Glutamatergic neuron (in vitro differentiated cells): Measurements from ENCODE around the gene CSN2. TPM values are rescaled to one million over a fixed set of nuclear protein-coding genes. Genes with fewer than 3 reads are reported as not detected.
"Not testable (repeated sequence)": the region's sequence is repeated elsewhere in the genome, so short reads cannot be mapped to it uniquely, and the experiment has no call there.

ENCODE experiments used
- DNase-seq: peaks from one replicate; pipeline ENCODE4 v3.0.0; 2022
- H3K27ac Mint-ChIP-seq: one replicate; pipeline ENCODE4 v1.8.0; 2020; ENCODE audit warnings: mild to moderate bottlenecking, mixed read lengths, inconsistent platforms; ENCODE audit not compliant: unreplicated experiment
- H3K27me3 Mint-ChIP-seq: one replicate; pipeline ENCODE4 v1.8.0; 2020; ENCODE audit warnings: mild to moderate bottlenecking, moderate library complexity, mixed read lengths, inconsistent platforms; ENCODE audit not compliant: unreplicated experiment
- H3K36me3 Mint-ChIP-seq: one replicate; pipeline ENCODE4 v1.8.0; 2020; ENCODE audit warnings: mild to moderate bottlenecking, mixed read lengths, inconsistent platforms; ENCODE audit not compliant: unreplicated experiment
- H3K4me1 Mint-ChIP-seq: one replicate; pipeline ENCODE4 v1.8.0; 2020; ENCODE audit warnings: mild to moderate bottlenecking, low read depth, mixed read lengths, inconsistent platforms; ENCODE audit not compliant: unreplicated experiment
- H3K4me3 Mint-ChIP-seq: one replicate; pipeline ENCODE4 v1.8.0; 2020; ENCODE audit warnings: mild to moderate bottlenecking, mixed read lengths, inconsistent platforms; ENCODE audit not compliant: unreplicated experiment
- H3K9me3 Mint-ChIP-seq: one replicate; pipeline ENCODE4 v1.8.0; 2020; ENCODE audit warnings: mild to moderate bottlenecking, moderate library complexity, mixed read lengths, inconsistent platforms; ENCODE audit not compliant: unreplicated experiment
- CTCF ChIP-seq: fragments of 200-600 bp; sonication (generic); IDR thresholded peaks from one replicate; pipeline ENCODE4 v1.5.0; 2021; ENCODE audit not compliant: partially characterized antibody, unreplicated experiment
- total RNA-seq: library from RNA; stranded (reverse); fragmentation: NEBNext Ultra II Directional; extraction: Animal tissue kit (Norgen Biotek cat#: 25700); gene quantifications from one replicate; pipeline ENCODE4 v1.2.1, GENCODE V29; 2021; ENCODE audit not compliant: unreplicated experiment

CSN2 gene
- total RNA-seq, 1 donor from 2014 or later: not detected

- no peaks in the 10 kb centered on the region for H3K9me3 Mint-ChIP-seq
- no peak overlapping the region for H3K4me3 Mint-ChIP-seq
- no peaks in the 10 kb centered on the region for H3K36me3 Mint-ChIP-seq
- no peaks in the 10 kb centered on the region for H3K4me1 Mint-ChIP-seq
- DNase-seq: no peak
- no peaks in the 10 kb centered on the region for H3K27me3 Mint-ChIP-seq
- no peak overlapping the region for H3K27ac Mint-ChIP-seq
- TF ChIP-seq CTCF: no peak
Measured at GRCh38 chr4:69936566-69936965, 29.0 kb downstream of the CSN2 start.

- Mint-ChIP-seq H3K4me3 (no peak overlapping the region), H3K9me3 (no peaks in the 10 kb centered on the region), H3K4me1 (no peaks in the 10 kb centered on the region), H3K27ac (no peak overlapping the region), H3K36me3 (no peaks in the 10 kb centered on the region), H3K27me3 (no peaks in the 10 kb centered on the region)
- no peak for TF ChIP-seq CTCF
- no peak for DNase-seq
Measured at GRCh38 chr4:69934150-69934549, 31.4 kb downstream of the CSN2 start.

- no peak for TF ChIP-seq CTCF
- no peaks in the 10 kb centered on the region for H3K27me3 Mint-ChIP-seq
- no peaks in the 10 kb centered on the region for H3K36me3 Mint-ChIP-seq
- no peak within 1 kb of the TSS for H3K27ac Mint-ChIP-seq
- H3K9me3 Mint-ChIP-seq: no peaks in the 10 kb centered on the region
- no peak within 1 kb of the TSS for H3K4me3 Mint-ChIP-seq
- no peak for DNase-seq
- H3K4me1 Mint-ChIP-seq: no peaks in the 10 kb centered on the region
Measured at GRCh38 chr4:69930768-69931167, 34.8 kb downstream of the CSN2 start, which contains the start of gene CSN1S1. CSN1S1 (plus strand) TSS chr4:69931068; CDS start chr4:69932556, 1,488 bp downstream.

DNA sequence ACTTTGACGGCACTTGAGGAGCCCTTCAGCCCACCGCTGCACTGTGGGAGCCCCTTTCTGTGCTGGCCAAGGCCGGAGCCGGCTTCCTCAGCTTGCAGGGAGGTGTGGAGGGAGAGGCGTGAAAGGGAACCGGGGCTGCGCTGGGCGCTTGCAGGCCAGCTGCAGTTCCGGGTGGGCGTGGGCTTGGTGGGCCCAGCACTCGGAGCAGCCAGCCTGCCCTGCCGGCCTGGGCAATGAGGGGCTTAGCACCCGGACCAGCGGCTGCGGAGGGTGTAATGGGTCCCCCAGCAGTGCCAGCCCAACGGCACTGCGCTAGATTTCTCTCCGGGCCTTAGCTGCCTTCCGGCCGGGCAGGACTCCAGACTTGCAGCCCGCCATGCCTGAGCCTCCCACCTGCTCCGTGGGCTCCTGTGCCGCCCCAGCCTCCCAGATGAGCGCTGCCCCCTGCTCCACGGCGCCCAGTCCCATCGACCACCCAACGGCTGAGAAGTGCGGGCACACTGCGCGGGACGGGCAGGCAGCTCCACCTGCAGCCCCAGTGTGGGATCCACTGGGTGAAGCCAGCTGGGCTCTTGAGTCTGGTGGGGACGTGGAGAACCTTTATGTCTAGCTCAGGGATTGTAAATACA, 41.6 kb downstream of the CSN2 start:
- H3K4me1 Mint-ChIP-seq, H3K4me3 Mint-ChIP-seq, H3K27me3 Mint-ChIP-seq, DNase-seq, H3K27ac Mint-ChIP-seq, H3K36me3 Mint-ChIP-seq, H3K9me3 Mint-ChIP-seq: not testable (repeated sequence)

DNA sequence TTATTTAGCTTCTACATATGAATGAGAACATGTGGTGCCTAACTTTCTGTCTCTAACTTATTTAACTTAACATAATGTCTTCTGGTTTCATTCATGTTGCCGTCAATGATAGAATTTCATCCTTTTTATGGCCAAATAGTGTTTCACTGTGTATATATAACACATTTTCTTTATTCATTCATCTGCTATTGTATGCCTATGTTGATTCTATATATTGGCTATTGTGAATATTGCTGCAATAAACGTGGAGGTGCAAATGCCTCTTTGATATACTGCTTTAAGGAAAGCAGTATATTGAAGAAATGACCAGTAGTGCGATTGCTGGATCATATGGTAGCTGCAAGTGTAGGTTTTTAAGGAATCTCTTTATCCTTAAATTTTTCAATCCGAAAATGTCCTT, 44.7 kb downstream of the CSN2 start:
- H3K27me3 Mint-ChIP-seq: no peaks in the 10 kb centered on the region
- H3K9me3 Mint-ChIP-seq: no peaks in the 10 kb centered on the region
- no peak overlapping the region for H3K27ac Mint-ChIP-seq
- no peaks in the 10 kb centered on the region for H3K4me1 Mint-ChIP-seq
- H3K36me3 Mint-ChIP-seq: no peaks in the 10 kb centered on the region
- DNase-seq: no peak
- H3K4me3 Mint-ChIP-seq: no peak overlapping the region
- TF ChIP-seq CTCF: no peak
